ENCODE measurements around the gene GHRHR. TPM values are rescaled to one million over a fixed set of nuclear protein-coding genes. Genes with fewer than 3 reads are reported as not detected.

GHRHR gene
- total RNA-seq, 1 donor from 2014 or later = not detected

DNA sequence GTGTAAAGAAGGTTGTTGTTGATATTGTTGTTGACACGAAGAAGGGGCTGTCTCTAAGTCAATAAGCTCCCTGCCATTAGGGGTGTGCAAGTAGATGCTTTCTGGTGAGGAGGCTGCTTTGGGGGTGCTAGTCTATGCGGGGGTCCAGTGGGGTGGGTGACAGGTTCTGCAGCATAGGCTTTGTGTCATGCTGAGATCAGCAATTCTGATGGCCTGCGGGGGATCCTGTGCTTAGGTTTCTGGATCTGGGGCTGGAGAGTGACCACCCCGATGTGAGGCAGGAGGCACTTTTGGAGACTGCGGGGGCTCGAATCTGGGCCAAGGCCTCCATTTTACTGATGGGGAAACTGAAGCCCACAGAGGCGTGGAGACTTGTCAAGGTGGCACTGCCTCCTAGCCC, 47.0 kb upstream of the GHRHR start:
- Mint-ChIP-seq H3K27me3 (ENCODE audit: unreplicated experiment) (peaks cover 9% of the 10 kb centered on the region), H3K4me1 (ENCODE audit: low read depth, unreplicated experiment) (peaks cover 15% of the 10 kb centered on the region), H3K36me3 (ENCODE audit: unreplicated experiment) (no peaks in the 10 kb centered on the region), H3K27ac (ENCODE audit: unreplicated experiment) (no peak overlapping the region), H3K4me3 (ENCODE audit: unreplicated experiment) (no peak overlapping the region), H3K9me3 (ENCODE audit: unreplicated experiment) (peaks cover 3% of the 10 kb centered on the region)
- DNase-seq = no peak
- TF ChIP-seq, protein P1, sequence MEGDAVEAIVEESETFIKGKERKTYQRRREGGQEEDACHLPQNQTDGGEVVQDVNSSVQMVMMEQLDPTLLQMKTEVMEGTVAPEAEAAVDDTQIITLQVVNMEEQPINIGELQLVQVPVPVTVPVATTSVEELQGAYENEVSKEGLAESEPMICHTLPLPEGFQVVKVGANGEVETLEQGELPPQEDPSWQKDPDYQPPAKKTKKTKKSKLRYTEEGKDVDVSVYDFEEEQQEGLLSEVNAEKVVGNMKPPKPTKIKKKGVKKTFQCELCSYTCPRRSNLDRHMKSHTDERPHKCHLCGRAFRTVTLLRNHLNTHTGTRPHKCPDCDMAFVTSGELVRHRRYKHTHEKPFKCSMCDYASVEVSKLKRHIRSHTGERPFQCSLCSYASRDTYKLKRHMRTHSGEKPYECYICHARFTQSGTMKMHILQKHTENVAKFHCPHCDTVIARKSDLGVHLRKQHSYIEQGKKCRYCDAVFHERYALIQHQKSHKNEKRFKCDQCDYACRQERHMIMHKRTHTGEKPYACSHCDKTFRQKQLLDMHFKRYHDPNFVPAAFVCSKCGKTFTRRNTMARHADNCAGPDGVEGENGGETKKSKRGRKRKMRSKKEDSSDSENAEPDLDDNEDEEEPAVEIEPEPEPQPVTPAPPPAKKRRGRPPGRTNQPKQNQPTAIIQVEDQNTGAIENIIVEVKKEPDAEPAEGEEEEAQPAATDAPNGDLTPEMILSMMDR (IDR thresholded peaks at IDR 0.05; ENCODE audit: partially characterized antibody, unreplicated experiment) = no peak

DNA sequence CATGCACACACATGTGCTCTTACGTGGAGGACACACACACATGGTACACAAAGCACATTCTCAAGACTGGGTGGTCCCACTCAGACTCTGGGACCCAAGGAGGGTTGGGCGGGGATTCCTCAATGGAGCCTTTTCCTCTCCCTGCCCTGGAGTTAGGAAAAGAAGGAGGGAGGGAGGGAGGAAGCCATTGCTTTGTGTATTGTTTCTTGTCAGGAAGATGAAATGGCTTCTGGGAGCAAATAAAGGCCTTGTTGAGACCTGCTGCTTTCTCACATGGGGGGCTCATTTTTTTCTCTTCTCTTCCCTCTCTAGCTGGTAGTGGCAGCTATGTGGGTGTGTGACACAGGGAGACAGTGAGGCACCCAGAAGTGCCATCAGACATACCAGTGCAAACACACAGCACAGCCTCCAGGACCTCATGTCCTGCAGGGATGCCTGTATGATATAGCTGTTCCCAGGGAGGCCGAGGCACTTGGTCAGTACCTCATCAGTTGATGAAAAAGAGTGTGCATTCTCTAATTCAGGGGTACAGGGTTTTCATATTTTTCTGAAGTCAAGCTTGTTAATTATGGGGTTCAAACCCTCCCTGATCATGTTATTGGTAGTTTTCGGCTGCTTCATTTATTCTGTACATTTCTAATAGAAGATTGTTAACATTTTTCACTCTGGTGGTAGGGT, 46.4 kb upstream of the GHRHR start:
- no peak for DNase-seq
- H3K4me3 Mint-ChIP-seq (ENCODE audit: unreplicated experiment) = no peak overlapping the region
- H3K27ac Mint-ChIP-seq (ENCODE audit: unreplicated experiment) = no peak overlapping the region
- no peaks in the 10 kb centered on the region for H3K36me3 Mint-ChIP-seq (ENCODE audit: unreplicated experiment)
- H3K9me3 Mint-ChIP-seq (ENCODE audit: unreplicated experiment) = peaks cover 3% of the 10 kb centered on the region
- peaks cover 6% of the 10 kb centered on the region for H3K27me3 Mint-ChIP-seq (ENCODE audit: unreplicated experiment)
- peaks cover 15% of the 10 kb centered on the region for H3K4me1 Mint-ChIP-seq (ENCODE audit: low read depth, unreplicated experiment)
- TF ChIP-seq, protein P1 (IDR thresholded peaks at IDR 0.05; ENCODE audit: partially characterized antibody, unreplicated experiment) = no peak

DNA sequence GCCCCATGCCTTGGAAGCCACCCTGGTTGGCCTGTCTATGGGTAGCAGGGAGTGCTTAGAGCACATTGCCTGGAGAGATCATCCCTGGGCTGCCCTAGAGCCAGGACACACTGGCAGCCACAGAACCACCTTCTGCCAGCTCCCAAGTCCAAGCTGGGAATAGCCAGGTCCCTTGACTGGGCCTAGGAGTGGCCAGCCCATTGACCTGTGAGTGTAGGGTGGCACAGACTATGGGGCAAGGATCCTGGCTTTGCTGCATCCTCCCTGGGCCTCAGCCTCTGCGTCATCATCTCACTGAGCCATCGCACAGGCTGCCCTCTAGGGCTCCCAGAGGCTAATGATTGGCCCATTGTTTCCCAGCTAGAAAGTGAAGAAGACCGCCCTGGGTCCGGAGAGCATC, 45.1 kb upstream of the GHRHR start:
- no peak overlapping the region for H3K27ac Mint-ChIP-seq (ENCODE audit: unreplicated experiment)
- TF ChIP-seq, protein P1 (IDR thresholded peaks at IDR 0.05; ENCODE audit: partially characterized antibody, unreplicated experiment) = no peak
- H3K4me1 Mint-ChIP-seq (ENCODE audit: low read depth, unreplicated experiment) = peaks cover 6% of the 10 kb centered on the region
- peaks cover 2% of the 10 kb centered on the region for H3K9me3 Mint-ChIP-seq (ENCODE audit: unreplicated experiment)
- H3K27me3 Mint-ChIP-seq (ENCODE audit: unreplicated experiment) = peaks cover 3% of the 10 kb centered on the region
- no peak overlapping the region for H3K4me3 Mint-ChIP-seq (ENCODE audit: unreplicated experiment)
- H3K36me3 Mint-ChIP-seq (ENCODE audit: unreplicated experiment) = no peaks in the 10 kb centered on the region
- DNase-seq = peak; percentile 8

DNA sequence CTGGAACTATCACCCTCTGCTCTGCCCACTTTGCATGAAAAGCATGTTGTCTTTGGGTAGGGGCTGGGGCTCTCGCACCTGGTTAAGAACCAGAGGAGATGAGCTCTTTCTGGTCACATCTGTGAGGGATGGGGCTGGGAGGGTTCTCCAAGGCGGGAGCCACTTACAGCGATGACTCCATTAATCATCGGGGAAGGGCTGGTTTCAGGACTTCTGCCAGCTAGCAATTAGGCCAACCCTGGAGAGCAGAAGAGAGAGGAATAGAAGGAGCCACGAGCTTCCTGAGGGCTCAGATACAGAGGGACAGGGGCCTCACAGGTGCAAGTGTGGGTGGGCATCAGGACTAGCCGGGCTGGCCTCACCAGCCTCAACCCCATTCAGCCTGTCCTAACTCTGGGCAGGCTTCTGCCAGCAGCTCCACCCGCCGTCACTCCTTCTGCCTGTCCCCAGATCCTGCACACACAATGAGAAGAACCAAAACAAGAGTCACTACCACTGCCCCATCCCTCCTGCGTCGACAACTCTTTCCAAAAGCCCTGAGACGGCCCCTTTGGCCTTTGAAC, 43.7 kb upstream of the GHRHR start:
- Mint-ChIP-seq H3K9me3 (ENCODE audit: unreplicated experiment) (peaks cover 2% of the 10 kb centered on the region), H3K4me3 (ENCODE audit: unreplicated experiment) (no peak overlapping the region), H3K27ac (ENCODE audit: unreplicated experiment) (no peak overlapping the region), H3K36me3 (ENCODE audit: unreplicated experiment) (no peaks in the 10 kb centered on the region), H3K27me3 (ENCODE audit: unreplicated experiment) (peaks cover 6% of the 10 kb centered on the region), H3K4me1 (ENCODE audit: low read depth, unreplicated experiment) (peaks cover 5% of the 10 kb centered on the region)
- TF ChIP-seq, protein P1 (IDR thresholded peaks at IDR 0.05; ENCODE audit: partially characterized antibody, unreplicated experiment) = no peak
- DNase-seq = peak; percentile 5

Measured in glutamatergic neuron (in vitro differentiated cells).